ENCODE measurements around the gene CDK9. TPM values are rescaled to one million over a fixed set of nuclear protein-coding genes. Genes with fewer than 3 reads are reported as not detected.
A peak's percentile ranks its signal among the peaks of the same experiment; 100 is the strongest.

The CDK9 gene
- polyA plus RNA-seq, 1 experiment = 45.9 TPM

DNA sequence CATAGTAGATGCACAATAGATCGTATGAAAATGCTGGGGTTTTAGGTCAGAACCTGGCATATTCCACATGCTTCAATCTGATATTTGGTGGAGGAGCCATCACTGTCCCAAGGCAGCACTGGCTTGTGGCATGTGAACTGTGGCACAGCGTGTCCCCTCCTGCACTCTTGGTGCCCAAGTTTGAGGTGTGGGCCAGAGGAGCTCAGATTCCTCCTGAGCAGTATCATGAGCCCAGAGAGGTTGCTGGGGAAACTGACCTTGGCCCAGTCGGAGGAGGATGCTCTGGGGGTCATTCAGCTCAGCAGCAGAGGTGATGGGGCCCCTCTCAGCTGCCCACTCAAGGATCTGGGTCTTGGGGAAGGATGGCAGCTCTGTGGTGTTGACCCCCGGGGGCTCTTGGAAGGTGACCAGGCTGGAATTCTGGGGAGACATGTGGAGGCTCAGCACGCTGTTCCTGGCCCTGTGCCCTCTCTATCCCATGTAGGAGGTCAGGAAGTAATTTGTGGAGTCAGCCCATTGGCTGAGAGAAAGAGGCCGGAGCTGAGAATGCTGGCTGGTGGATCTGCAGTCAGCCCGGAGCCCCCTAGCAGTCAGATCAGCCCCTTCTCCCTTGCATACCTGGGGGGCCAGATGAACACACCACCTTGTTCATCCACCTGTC is 40.5 kb downstream of the CDK9 start:
- DNase-seq (ENCODE audit: low read depth, low spot score) = no peak
- H3K27ac ChIP-seq (ENCODE audit: low read depth, low read length) = no peak overlapping the region
- TF ChIP-seq, protein P1, sequence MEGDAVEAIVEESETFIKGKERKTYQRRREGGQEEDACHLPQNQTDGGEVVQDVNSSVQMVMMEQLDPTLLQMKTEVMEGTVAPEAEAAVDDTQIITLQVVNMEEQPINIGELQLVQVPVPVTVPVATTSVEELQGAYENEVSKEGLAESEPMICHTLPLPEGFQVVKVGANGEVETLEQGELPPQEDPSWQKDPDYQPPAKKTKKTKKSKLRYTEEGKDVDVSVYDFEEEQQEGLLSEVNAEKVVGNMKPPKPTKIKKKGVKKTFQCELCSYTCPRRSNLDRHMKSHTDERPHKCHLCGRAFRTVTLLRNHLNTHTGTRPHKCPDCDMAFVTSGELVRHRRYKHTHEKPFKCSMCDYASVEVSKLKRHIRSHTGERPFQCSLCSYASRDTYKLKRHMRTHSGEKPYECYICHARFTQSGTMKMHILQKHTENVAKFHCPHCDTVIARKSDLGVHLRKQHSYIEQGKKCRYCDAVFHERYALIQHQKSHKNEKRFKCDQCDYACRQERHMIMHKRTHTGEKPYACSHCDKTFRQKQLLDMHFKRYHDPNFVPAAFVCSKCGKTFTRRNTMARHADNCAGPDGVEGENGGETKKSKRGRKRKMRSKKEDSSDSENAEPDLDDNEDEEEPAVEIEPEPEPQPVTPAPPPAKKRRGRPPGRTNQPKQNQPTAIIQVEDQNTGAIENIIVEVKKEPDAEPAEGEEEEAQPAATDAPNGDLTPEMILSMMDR (IDR thresholded peaks at IDR 0.05; ENCODE audit: low read depth, low read length) = no peak
- ChIA-PET CTCF (no interaction called here), POLR2A (no interaction called here)
- no peaks in the 10 kb centered on the region for H3K27me3 ChIP-seq (ENCODE audit: control insufficient read depth, insufficient read depth, low read length)
- H3K9me3 ChIP-seq (ENCODE audit: control insufficient read depth, insufficient read depth, low read length) = no peaks in the 10 kb centered on the region
- H3K4me3 ChIP-seq (ENCODE audit: low read depth, low read length) = no peak overlapping the region

DNA sequence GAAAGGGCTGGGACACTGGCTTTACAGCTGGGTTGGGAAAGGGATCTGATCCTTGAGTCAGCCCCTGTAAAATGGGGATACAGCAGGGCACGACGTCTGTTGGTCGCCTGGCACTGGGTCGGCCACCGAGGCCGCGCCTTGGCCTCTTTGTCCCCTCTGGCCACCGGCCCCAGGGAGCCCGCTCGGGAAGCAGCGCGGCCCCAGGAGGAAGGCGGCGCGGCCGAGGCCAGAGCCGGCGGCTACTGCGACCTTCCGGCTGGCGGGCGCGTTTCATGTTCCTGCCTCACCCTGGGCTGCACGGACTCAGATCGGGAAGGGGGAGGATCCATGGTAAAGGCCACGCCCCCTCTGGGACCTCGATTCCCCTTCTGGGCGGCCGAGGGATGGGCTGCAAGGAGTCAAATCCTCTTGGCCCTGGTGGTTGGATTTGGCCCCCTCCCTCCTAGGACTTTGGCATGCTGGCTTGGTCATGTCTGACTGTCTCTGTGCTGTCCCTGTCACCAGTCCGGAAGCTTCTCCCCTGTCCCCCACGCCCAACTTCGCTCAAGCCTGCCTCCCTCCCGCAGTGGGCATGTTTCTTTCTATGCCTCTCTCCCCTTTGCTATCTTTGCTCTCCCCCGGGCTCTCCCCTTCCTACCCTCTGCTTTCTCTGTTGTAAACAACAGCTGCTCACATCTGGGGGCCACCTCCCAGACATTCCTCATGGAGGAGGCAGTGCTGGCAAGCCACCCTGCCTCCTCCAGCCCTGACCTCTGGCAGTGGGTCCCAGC is 42.6 kb downstream of the CDK9 start:
- TF ChIP-seq, protein P1 (IDR thresholded peaks at IDR 0.05; ENCODE audit: low read depth, low read length) = no peak
- Histone ChIP-seq H3K27ac (ENCODE audit: low read depth, low read length) (peak overlapping the region; percentile 70), H3K9me3 (ENCODE audit: control insufficient read depth, insufficient read depth, low read length) (no peaks in the 10 kb centered on the region), H3K4me3 (ENCODE audit: low read depth, low read length) (peak overlapping the region; percentile 20), H3K27me3 (ENCODE audit: control insufficient read depth, insufficient read depth, low read length) (no peaks in the 10 kb centered on the region)
- ChIA-PET CTCF (interaction anchor here (0.6 to 1.3 kb wide), 3 partner anchors 28 to 43 kb away, joined by 3 to 4 read pairs (median 3); no protein-coding TSS in a partner anchor), POLR2A (interaction anchor here (0.6 to 1.3 kb wide), 6 partner anchors 9 to 263 kb away, joined by 3 to 7 read pairs (median 5); partner anchors contain the start of genes ENG and FPGS)
- DNase-seq (ENCODE audit: low read depth, low spot score) = no peak

DNA sequence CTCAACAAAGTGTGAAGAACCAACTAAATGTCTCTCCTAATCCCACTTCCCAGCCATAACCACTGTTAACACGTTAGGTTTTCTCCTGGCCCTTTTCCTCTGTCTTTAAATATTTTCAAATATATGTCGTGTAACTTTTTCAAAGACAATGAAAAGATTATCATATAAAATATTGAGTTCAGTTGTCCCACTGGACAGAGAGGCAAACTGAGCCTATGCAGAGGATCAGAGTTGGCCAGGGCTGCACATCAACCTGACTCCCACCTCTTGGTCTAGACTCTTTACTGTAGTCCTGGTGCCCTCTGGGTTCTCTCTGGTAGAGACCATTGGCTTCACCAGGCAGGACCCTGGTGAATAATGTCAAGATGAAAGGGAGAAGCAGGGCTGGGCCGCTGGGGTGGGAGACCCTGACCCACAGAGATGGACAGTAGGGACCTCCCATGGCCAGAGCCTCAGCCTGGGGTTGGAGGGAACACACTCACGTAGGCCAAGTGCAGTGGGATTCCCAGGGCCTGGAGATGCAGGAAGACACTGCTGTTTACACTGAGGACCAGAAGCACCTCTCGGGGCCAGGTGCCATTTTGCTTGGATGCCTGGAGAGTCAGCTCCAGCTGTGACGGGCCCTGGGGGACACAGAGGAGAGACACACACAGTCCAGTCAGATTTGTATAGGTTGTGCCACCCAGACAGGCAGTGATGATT is 43.5 kb downstream of the CDK9 start:
- no peaks in the 10 kb centered on the region for H3K9me3 ChIP-seq (ENCODE audit: control insufficient read depth, insufficient read depth, low read length)
- CTCF ChIA-PET = interaction anchor here (1.3 kb wide), 1 partner anchor 28 kb away, joined by 3 read pairs; no protein-coding TSS in a partner anchor
- no peak for DNase-seq (ENCODE audit: low read depth, low spot score)
- POLR2A ChIA-PET = interaction anchor here (0.6 to 1.3 kb wide), 5 partner anchors 8 to 262 kb away, joined by 4 to 7 read pairs (median 5); partner anchors contain the start of genes ENG and FPGS
- no peaks in the 10 kb centered on the region for H3K27me3 ChIP-seq (ENCODE audit: control insufficient read depth, insufficient read depth, low read length)
- TF ChIP-seq, protein P1 (IDR thresholded peaks at IDR 0.05; ENCODE audit: low read depth, low read length) = no peak
- no peak overlapping the region for H3K27ac ChIP-seq (ENCODE audit: low read depth, low read length)
- no peak overlapping the region for H3K4me3 ChIP-seq (ENCODE audit: low read depth, low read length)

DNA sequence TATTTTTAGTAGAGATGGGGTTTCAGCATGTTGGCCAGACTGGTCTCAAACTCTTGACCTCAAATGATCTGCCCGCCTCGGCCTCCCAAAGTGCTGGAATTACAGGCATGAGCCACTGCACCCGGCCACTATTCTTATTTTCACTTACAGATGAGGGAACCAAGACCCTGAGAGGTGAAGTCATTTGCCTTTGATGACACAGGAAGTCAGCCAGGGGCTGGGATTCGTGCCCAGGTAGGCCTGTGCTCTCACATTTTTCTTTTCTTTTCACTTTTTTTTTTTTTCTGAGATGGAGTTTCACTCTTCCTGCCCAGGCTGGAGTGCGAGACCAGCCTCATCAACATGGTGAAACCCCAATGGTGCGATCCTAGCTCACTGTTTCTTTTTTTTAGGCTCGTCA is 46.4 kb downstream of the CDK9 start:
- Histone ChIP-seq H3K4me3 (ENCODE audit: low read depth, low read length) (no peak overlapping the region), H3K9me3 (ENCODE audit: control insufficient read depth, insufficient read depth, low read length) (no peaks in the 10 kb centered on the region), H3K27me3 (ENCODE audit: control insufficient read depth, insufficient read depth, low read length) (no peaks in the 10 kb centered on the region), H3K27ac (ENCODE audit: low read depth, low read length) (no peak overlapping the region)
- ChIA-PET CTCF (no interaction called here), POLR2A (no interaction called here)
- no peak for DNase-seq (ENCODE audit: low read depth, low spot score)
- TF ChIP-seq, protein P1 (IDR thresholded peaks at IDR 0.05; ENCODE audit: low read depth, low read length) = no peak

Data from AG04450 (cell line).